Gastroesophageal sphincter (tissue), 4 donors: Measurements from ENCODE around the gene PCDHGC5. TPM values are rescaled to one million over a fixed set of nuclear protein-coding genes. Genes with fewer than 3 reads are reported as not detected.

Source experiments
- ATAC-seq: fragments of 150-250 bp; one replicate; pipeline ENCODE4 v1.9.1; 2016; ENCODE audit warnings: mild to moderate bottlenecking, moderate library complexity
- H3K27ac ChIP-seq, 4 donors: fragments of 200-600 bp; sonication (generic) in 3 of 4; 1 replicate in 3 of 4; 2 replicates in 1 of 4; pipeline ENCODE4 v1.5.1; 2016 to 2019
- H3K27me3 ChIP-seq: fragments of 200-600 bp; sonication (generic); one replicate; pipeline ENCODE4 v1.5.1; 2019
- H3K36me3 ChIP-seq, 2 donors: fragments of 200-600 bp; sonication (generic); one replicate each; pipeline ENCODE4 v1.5.1; 2019; ENCODE audit warnings: control low read depth in 1 of 2
- H3K4me1 ChIP-seq, 3 donors: fragments of 200-600 bp; sonication (generic); 1 replicate in 2 of 3; 2 replicates in 1 of 3; pipeline ENCODE4 v1.5.1; 2016 to 2019; ENCODE audit warnings: control low read depth in 2 of 3
- H3K4me3 ChIP-seq, 2 donors: fragments of 200-600 bp; sonication (generic); one replicate each; pipeline ENCODE4 v1.5.1; 2019; ENCODE audit warnings: mild to moderate bottlenecking in 1 of 2, moderate library complexity in 1 of 2
- H3K9me3 ChIP-seq, 3 donors: fragments of 200-600 bp; sonication (generic); one replicate each; pipeline ENCODE4 v1.5.1; 2017 to 2019; ENCODE audit warnings: control low read depth in 2 of 3
- EP300 ChIP-seq: sonication (generic); formaldehyde crosslinking; IDR thresholded peaks from one replicate; pipeline ENCODE4 v1.6.1; 2017; ENCODE audit warnings: antibody characterized with exemption, mild to moderate bottlenecking
- POLR2A ChIP-seq, 2 donors: fragments of 450-650 bp; IDR thresholded peaks; one replicate each; pipeline ENCODE4 v1.6.1; 2017; ENCODE audit warnings: antibody characterized with exemption in 2 of 2, mild to moderate bottlenecking in 2 of 2, moderate library complexity in 1 of 2
- POLR2AphosphoS5 ChIP-seq: sonication (generic); formaldehyde crosslinking; IDR thresholded peaks from one replicate; pipeline ENCODE4 v1.6.1; 2017; ENCODE audit warnings: antibody characterized with exemption
- WGBS, 2 donors: methylation state at CpG; one replicate each; pipeline ENCODE4 v1.1.5; 2018; ENCODE audit warnings: low coverage in 1 of 2; 5-methylcytosine and 5-hydroxymethylcytosine counted together
- total RNA-seq, 4 donors: library from RNA; depleted of rRNA; stranded (reverse); fragments of >200 nt; gene quantifications; one replicate each; pipeline ENCODE4 v1.1.0, GENCODE V29; 2016
- TF ChIP-seq, protein P1 (sequence below), 4 experiments: fragments of 200-600 bp in 2 of 4; fragments of 450-650 bp in 2 of 4; sonication (generic) in 1 of 4; IDR thresholded peaks; one replicate each; pipeline ENCODE4 v1.5.1; 2017 to 2019; ENCODE audit warnings: antibody characterized with exemption in 4 of 4, mild to moderate bottlenecking in 2 of 4, moderate library complexity in 2 of 4

Gene PCDHGC5
- total RNA-seq, 4 donors from 2014 or later: 0.07 to 5.1 (median 1.8) TPM

DNA sequence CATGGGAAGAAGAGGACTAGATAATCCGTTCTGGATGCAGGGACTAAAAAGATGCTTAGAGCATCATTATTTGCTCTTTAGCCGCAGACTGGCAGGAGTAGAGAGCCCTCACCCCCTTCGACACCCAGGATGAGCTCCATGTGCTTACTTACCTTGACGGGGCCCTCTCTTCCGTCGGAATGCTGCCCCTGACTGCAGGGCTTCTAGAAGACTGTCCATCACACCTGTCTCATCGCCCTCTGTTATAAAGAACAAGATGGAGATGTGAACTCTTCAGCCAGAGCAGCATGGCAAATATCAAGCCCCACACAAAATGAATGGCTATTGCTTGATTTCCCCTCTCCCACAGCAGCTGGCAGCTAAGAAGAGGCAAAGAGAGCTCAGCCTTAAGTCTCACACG lies 35.1 kb downstream of the PCDHGC5 start:
- no peak for ATAC-seq
- peaks cover 0 to 50% of the 10 kb centered on the region in 2 donors for H3K36me3 ChIP-seq
- peaks cover 0 to 86% (median 27%) of the 10 kb centered on the region in 3 donors for H3K4me1 ChIP-seq
- TF ChIP-seq, protein P1, sequence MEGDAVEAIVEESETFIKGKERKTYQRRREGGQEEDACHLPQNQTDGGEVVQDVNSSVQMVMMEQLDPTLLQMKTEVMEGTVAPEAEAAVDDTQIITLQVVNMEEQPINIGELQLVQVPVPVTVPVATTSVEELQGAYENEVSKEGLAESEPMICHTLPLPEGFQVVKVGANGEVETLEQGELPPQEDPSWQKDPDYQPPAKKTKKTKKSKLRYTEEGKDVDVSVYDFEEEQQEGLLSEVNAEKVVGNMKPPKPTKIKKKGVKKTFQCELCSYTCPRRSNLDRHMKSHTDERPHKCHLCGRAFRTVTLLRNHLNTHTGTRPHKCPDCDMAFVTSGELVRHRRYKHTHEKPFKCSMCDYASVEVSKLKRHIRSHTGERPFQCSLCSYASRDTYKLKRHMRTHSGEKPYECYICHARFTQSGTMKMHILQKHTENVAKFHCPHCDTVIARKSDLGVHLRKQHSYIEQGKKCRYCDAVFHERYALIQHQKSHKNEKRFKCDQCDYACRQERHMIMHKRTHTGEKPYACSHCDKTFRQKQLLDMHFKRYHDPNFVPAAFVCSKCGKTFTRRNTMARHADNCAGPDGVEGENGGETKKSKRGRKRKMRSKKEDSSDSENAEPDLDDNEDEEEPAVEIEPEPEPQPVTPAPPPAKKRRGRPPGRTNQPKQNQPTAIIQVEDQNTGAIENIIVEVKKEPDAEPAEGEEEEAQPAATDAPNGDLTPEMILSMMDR (IDR thresholded peaks at IDR 0.05): no peak
- TF ChIP-seq POLR2A (IDR thresholded peaks at IDR 0.05) (no peak), POLR2AphosphoS5 (no peak), EP300 (no peak)
- H3K27me3 ChIP-seq: no peaks in the 10 kb centered on the region
- H3K27ac ChIP-seq: peak overlapping the region in 3 of 4 donors; percentile 63 to 76 (median 68)
- H3K9me3 ChIP-seq: no peaks in the 10 kb centered on the region
- H3K4me3 ChIP-seq: no peak overlapping the region
- WGBS, 2 donors: 73 to 75% methylated on average over 8 of the region's 8 CpGs

DNA sequence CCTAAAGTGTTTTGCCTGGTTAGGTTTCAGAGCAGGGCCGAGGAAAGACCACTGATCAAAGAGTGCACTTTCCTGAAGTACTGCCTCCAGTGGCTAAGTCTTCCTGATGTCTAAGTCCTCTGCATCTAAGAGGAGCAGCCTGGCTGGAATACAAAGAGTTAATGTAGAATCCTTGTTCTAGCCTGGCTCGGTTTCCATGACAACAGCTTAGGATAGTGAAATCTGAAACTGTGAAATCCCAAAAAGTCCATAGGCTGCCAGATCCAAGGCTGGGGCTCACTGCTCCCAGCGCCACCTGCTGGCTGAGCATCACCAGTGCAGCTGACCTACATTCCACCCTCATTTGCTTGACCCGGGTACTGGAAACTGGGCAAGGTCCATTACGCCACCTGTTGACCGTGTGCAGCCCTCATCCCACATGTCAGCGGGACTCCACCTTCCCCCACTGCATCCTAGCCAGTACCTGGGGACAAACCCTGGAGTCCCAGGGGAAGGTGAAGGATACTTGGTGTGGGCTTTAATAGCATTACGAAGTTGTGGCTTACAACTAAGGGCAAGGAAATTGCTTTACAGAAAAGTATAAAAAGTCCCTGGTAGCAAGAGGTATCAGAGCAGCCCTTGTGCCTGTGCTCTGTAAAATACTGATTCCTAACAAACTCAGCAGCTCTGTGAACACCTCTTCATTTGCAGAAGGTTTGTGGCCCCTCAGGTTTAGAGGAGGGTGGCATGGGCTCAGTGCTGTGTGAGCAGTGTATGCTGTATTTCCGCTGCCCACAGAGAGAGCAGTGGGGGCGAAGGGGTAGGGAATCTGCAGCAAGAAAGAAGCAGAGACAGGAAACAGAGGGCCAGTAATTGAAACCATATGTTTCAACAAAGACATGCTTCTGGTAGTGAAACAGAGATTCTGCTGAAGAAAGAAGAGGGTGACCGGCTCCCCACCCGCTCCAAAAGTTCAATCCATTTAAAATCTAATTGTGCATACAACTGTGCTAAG lies 36.0 kb downstream of the PCDHGC5 start:
- no peak overlapping the region for H3K4me3 ChIP-seq
- no peaks in the 10 kb centered on the region for H3K27me3 ChIP-seq
- TF ChIP-seq, protein P1 (IDR thresholded peaks at IDR 0.05): peak; percentile 99 to 100 (median 100)
- TF ChIP-seq EP300 (no peak), POLR2A (IDR thresholded peaks at IDR 0.05) (no peak), POLR2AphosphoS5 (peak; percentile 88)
- no peaks in the 10 kb centered on the region for H3K9me3 ChIP-seq
- H3K27ac ChIP-seq: peak overlapping the region; percentile 57 to 82 (median 78)
- H3K36me3 ChIP-seq: peaks cover 0 to 51% of the 10 kb centered on the region in 2 donors
- ATAC-seq: peak; percentile 85
- H3K4me1 ChIP-seq: peaks cover 2 to 89% (median 36%) of the 10 kb centered on the region in 3 donors
- WGBS, 2 donors: 15 to 60% methylated on average over 6 to 11 of the region's 12 CpGs

DNA sequence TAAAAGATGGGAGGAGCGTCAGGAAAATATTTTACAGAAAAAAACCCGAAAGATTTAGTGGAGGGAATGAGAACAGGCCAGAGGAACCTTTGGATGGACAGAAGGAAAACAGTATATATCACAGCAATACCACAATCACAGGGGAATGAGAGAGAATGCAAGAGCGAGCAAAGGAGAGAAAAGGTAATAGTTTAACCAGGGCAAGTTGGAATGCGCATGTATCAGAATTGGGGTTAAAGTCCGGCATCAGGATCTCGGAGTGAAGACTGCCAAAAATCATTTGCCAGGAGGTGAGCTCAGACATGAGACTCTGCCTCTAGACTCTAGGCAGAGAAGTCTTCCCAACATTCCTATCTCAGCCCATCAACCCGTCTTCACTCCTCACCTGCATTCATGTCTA lies 36.8 kb downstream of the PCDHGC5 start:
- Histone ChIP-seq H3K27me3 (no peaks in the 10 kb centered on the region), H3K27ac (peak overlapping the region; percentile 57 to 82 (median 78)), H3K4me3 (no peak overlapping the region), H3K4me1 (peaks cover 2 to 86% (median 33%) of the 10 kb centered on the region in 3 donors), H3K9me3 (no peaks in the 10 kb centered on the region), H3K36me3 (peaks cover 0 to 51% of the 10 kb centered on the region in 2 donors)
- ATAC-seq: no peak
- WGBS, 2 donors: 50 to 69% methylated on average over 6 of the region's 7 CpGs
- TF ChIP-seq, protein P1 (IDR thresholded peaks at IDR 0.05): no peak
- TF ChIP-seq POLR2AphosphoS5: no peak
- no peak for TF ChIP-seq POLR2A (IDR thresholded peaks at IDR 0.05)
- TF ChIP-seq EP300: no peak

DNA sequence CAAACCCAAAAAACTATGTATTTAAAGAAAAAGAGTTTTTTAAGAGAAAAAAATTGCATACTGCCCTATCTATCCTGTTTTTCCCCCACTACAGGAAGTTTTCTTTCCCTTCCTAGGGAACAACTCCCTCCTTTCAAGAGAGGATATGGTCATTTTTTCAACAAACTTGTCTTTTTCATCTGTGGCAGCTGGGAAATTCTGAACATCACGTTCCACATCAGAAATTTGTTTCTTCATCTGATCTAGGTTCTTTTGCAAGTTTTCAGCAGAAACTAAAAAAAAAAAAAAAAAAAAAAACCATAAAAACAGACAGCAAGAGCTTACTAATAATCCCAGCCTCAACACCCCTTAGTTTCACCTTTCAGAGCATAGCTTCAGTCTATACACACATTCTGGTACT lies 38.5 kb downstream of the PCDHGC5 start:
- Histone ChIP-seq H3K4me1 (peaks cover 2 to 68% (median 25%) of the 10 kb centered on the region in 3 donors), H3K9me3 (no peaks in the 10 kb centered on the region), H3K27me3 (no peaks in the 10 kb centered on the region), H3K27ac (peak overlapping the region; percentile 2 to 84 (median 79)), H3K36me3 (peaks cover 0 to 49% of the 10 kb centered on the region in 2 donors), H3K4me3 (no peak overlapping the region)
- WGBS, 2 donors: 67 to 69% methylated on average over 1 of the region's 1 CpG
- TF ChIP-seq, protein P1 (IDR thresholded peaks at IDR 0.05): no peak
- TF ChIP-seq EP300 (no peak), POLR2A (IDR thresholded peaks at IDR 0.05) (no peak), POLR2AphosphoS5 (no peak)
- no peak for ATAC-seq
